MM.1S (cell line): Measurements from ENCODE around the gene IFIT5.

Experiments
- EZH2 ChIP-seq: fragments of 300-600 bp; sonication (generic); optimal IDR thresholded peaks from 2 replicates; pipeline ENCODE3; 2017; ENCODE audit warnings: low read depth, mild to moderate bottlenecking, antibody characterized with exemption, low read length, mixed read lengths
- TF ChIP-seq, protein P1 (sequence below): fragments of 300-600 bp; sonication (generic); IDR thresholded peaks from 2 replicates; pipeline ENCODE4 v1.5.1; 2016; ENCODE audit warnings: antibody characterized with exemption, low read length, mixed read lengths

DNA sequence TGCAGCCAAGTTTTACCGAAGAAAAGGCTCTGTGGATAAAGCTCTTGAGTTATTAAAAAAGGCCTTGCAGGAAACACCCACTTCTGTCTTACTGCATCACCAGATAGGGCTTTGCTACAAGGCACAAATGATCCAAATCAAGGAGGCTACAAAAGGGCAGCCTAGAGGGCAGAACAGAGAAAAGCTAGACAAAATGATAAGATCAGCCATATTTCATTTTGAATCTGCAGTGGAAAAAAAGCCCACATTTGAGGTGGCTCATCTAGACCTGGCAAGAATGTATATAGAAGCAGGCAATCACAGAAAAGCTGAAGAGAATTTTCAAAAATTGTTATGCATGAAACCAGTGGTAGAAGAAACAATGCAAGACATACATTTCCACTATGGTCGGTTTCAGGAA lies 11.3 kb upstream of the IFIT5 start:
- TF ChIP-seq EZH2: no peak
- TF ChIP-seq, protein P1, sequence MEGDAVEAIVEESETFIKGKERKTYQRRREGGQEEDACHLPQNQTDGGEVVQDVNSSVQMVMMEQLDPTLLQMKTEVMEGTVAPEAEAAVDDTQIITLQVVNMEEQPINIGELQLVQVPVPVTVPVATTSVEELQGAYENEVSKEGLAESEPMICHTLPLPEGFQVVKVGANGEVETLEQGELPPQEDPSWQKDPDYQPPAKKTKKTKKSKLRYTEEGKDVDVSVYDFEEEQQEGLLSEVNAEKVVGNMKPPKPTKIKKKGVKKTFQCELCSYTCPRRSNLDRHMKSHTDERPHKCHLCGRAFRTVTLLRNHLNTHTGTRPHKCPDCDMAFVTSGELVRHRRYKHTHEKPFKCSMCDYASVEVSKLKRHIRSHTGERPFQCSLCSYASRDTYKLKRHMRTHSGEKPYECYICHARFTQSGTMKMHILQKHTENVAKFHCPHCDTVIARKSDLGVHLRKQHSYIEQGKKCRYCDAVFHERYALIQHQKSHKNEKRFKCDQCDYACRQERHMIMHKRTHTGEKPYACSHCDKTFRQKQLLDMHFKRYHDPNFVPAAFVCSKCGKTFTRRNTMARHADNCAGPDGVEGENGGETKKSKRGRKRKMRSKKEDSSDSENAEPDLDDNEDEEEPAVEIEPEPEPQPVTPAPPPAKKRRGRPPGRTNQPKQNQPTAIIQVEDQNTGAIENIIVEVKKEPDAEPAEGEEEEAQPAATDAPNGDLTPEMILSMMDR: no peak
